Measurements from ENCODE around the gene ENAH. TPM values are rescaled to one million over a fixed set of nuclear protein-coding genes. Genes with fewer than 3 reads are reported as not detected.

ENAH gene
- total RNA-seq, 4 donors from 2014 or later, result 8.6 to 42.5 (median 35.9) TPM

DNA sequence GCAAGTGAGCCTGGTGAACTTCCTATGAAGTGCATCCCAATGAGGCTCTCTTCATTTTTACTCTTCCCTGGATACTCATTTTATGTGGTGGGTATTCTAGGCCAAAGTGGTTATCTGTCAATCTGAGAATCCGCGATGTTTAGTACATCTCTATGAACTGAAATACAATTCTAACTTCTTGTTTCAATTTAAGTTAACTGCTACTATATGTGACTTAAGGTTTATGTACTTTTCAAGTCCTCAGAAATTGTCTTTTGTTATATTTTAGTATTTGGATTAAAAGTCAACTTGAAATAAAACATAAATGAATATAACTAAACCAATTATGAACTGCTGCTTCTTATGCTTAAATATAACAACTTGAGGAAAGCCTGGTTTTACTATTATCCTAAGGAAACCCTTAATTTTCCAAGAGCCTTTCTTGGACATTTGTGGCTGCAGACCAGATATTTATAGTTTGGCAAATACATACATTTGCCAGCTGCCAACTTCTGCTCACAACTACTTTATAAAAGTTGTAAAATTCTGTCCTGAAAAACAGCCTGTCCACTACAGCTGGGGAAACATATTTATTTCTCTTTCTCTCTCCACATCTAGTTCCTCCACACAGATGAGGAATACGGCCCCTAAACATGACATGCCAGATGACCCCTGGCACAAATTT, 60.4 kb downstream of the ENAH start:
- Histone ChIP-seq H3K27me3 (no peaks in the 10 kb centered on the region), H3K4me3 (no peak overlapping the region), H3K27ac (no peak overlapping the region), H3K36me3 (no peaks in the 10 kb centered on the region), H3K4me1 (peaks cover 0 to 20% (median 0%) of the 10 kb centered on the region in 3 donors), H3K9me3 (no peaks in the 10 kb centered on the region)
- intact Hi-C loops (cut with DNase I), result no loop called here
- 80 to 87% methylated on average over 3 of the region's 3 CpGs for WGBS, 2 donors
- DNase-seq, result no peak
- no peak for TF ChIP-seq POLR2A (IDR thresholded peaks at IDR 0.05)
- TF ChIP-seq, protein P1, sequence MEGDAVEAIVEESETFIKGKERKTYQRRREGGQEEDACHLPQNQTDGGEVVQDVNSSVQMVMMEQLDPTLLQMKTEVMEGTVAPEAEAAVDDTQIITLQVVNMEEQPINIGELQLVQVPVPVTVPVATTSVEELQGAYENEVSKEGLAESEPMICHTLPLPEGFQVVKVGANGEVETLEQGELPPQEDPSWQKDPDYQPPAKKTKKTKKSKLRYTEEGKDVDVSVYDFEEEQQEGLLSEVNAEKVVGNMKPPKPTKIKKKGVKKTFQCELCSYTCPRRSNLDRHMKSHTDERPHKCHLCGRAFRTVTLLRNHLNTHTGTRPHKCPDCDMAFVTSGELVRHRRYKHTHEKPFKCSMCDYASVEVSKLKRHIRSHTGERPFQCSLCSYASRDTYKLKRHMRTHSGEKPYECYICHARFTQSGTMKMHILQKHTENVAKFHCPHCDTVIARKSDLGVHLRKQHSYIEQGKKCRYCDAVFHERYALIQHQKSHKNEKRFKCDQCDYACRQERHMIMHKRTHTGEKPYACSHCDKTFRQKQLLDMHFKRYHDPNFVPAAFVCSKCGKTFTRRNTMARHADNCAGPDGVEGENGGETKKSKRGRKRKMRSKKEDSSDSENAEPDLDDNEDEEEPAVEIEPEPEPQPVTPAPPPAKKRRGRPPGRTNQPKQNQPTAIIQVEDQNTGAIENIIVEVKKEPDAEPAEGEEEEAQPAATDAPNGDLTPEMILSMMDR (IDR thresholded peaks at IDR 0.05), result no peak

DNA sequence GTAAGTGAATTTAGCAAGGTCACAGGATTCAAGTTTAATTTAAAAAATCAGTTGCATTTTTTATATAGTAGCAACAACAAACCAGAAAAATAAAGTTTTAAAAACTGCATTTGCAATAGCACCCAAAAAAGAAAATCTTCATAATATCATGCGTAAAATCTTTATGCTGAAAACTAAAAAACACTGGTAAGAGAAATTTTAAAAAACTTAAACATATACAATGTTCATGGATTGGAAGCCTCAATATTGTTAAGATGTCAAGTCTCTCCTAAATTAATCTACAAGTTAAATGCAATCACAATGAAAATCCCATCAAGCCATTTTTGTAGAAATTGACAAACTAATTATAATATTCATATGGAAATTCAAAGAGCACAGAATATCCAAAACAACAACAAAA, 65.6 kb downstream of the ENAH start:
- Histone ChIP-seq H3K4me3 (no peak overlapping the region), H3K36me3 (no peaks in the 10 kb centered on the region), H3K9me3 (no peaks in the 10 kb centered on the region), H3K27me3 (no peaks in the 10 kb centered on the region), H3K4me1 (no peaks in the 10 kb centered on the region), H3K27ac (no peak overlapping the region)
- no peak for DNase-seq
- intact Hi-C loops (cut with DNase I), result no loop called here
- 98 to 100% methylated on average over 1 of the region's 1 CpG for WGBS, 2 donors
- TF ChIP-seq POLR2A (IDR thresholded peaks at IDR 0.05), result no peak
- TF ChIP-seq, protein P1 (IDR thresholded peaks at IDR 0.05), result no peak

DNA sequence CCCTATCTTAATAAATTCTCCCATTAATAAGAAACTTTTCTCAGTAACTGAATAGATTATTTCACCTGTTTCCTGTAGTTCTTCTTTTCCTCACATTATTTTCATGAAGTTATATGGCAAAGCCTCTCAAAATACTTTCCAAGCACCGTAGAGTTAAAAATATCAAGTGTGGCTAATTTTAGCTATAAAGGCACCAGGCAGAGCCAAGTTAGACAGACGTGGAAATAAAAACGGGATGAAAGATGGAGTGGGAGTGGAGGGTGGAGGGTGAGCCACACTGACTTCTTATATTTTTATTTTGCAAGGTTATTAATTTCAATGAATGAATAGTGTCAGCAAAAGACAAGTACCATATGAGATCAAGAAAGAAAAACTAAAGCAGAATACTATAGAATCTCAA, 71.7 kb downstream of the ENAH start:
- 28 to 35% methylated on average over 3 of the region's 3 CpGs for WGBS, 2 donors
- intact Hi-C loops (cut with DNase I), result no loop called here
- no peaks in the 10 kb centered on the region for H3K9me3 ChIP-seq
- DNase-seq, result no peak
- TF ChIP-seq, protein P1 (IDR thresholded peaks at IDR 0.05), result no peak
- TF ChIP-seq POLR2A (IDR thresholded peaks at IDR 0.05), result no peak
- no peaks in the 10 kb centered on the region for H3K27me3 ChIP-seq
- H3K4me1 ChIP-seq, result peaks cover 0 to 18% (median 0%) of the 10 kb centered on the region in 3 donors
- no peak overlapping the region for H3K27ac ChIP-seq
- H3K4me3 ChIP-seq, result no peak overlapping the region
- no peaks in the 10 kb centered on the region for H3K36me3 ChIP-seq

DNA sequence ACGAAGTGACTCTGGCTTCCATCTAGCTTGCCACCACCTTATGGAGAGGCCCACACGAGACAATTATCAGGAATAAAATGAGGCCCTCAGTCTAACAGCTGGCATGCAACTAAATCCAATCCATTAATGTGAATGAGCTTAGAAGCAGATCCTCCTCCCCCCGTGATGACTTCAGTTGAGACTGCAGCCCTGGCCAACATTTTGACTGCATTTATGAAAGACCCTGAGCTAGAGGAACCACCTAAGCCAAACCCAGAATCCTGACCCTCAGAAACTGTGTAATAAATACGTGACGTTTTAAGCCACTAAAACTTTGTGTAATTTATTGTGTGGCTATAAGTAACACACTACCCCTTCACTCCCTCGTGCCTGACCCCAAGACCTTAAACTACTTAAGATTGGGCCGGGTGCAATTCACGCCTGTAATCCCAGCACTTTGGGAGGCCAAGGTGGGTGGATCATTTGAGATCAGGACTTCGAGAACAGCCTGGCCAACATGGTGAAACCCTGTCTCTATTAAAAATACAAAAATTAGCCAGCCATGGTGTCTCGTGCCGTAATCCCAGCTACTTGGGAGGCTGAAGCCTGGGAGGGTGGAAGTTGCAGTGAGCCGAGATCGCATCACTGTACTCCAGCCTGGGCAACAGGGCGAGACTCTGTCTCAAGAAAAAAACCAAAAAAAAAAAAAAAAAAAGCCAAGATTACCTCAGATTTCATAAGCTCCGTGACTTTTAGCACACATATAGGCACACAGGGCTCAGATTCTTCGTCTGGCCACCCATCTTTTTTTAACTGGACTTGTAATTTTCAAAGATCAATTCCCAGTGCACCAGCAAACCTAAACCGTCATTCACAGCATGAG, 72.5 kb downstream of the ENAH start:
- no peak for DNase-seq
- H3K9me3 ChIP-seq, result no peaks in the 10 kb centered on the region
- peaks cover 0 to 18% (median 0%) of the 10 kb centered on the region in 3 donors for H3K4me1 ChIP-seq
- TF ChIP-seq, protein P1 (IDR thresholded peaks at IDR 0.05), result no peak
- no peak for TF ChIP-seq POLR2A (IDR thresholded peaks at IDR 0.05)
- H3K4me3 ChIP-seq, result no peak overlapping the region
- 69 to 70% methylated on average over 17 of the region's 17 CpGs for WGBS, 2 donors
- H3K36me3 ChIP-seq, result no peaks in the 10 kb centered on the region
- intact Hi-C loops (cut with DNase I), result no loop called here
- no peaks in the 10 kb centered on the region for H3K27me3 ChIP-seq
- peak overlapping the region in 1 of 4 donors; percentile 23 for H3K27ac ChIP-seq

Measured in esophagus squamous epithelium (tissue), 5 donors.